GM19099 (cell line): ENCODE data around the gene MGARP.

Experiments used
- POLR2A ChIP-seq: IDR thresholded peaks from 3 replicates; pipeline ENCODE4 v1.6.1; 2011; ENCODE audit warnings: low read depth; ENCODE audit not compliant: insufficient read length; ENCODE audit errors: extremely low read depth

The MGARP gene

GRCh38 chr4:139279760-139280620 is at the start of gene MGARP:
MGARP (minus strand) TSS chr4:139280225; CDS start chr4:139280158, 67 bp downstream.
- no peak for TF ChIP-seq POLR2A

- no peak for TF ChIP-seq POLR2A
These were observed 49.7 kb upstream of the MGARP start for GRCh38 chr4:139329665-139330200.

GRCh38 chr4:139324620-139325019 is 44.6 kb upstream of the MGARP start:
- TF ChIP-seq POLR2A = no peak

- TF ChIP-seq POLR2A = no peak
These were observed 39.5 kb upstream of the MGARP start for GRCh38 chr4:139319571-139319970.

- TF ChIP-seq POLR2A = no peak
These were observed 37.6 kb upstream of the MGARP start for GRCh38 chr4:139317635-139318034.

- no peak for TF ChIP-seq POLR2A
These were observed 36.7 kb upstream of the MGARP start for GRCh38 chr4:139316733-139317132.

- no peak for TF ChIP-seq POLR2A
These were observed 35.2 kb upstream of the MGARP start for GRCh38 chr4:139315221-139315675.

- TF ChIP-seq POLR2A = no peak
These were observed 34.2 kb upstream of the MGARP start for GRCh38 chr4:139314047-139314800.

GRCh38 chr4:139312552-139313332 is 32.7 kb upstream of the MGARP start:
- no peak for TF ChIP-seq POLR2A

- TF ChIP-seq POLR2A = no peak
These were observed 31.9 kb upstream of the MGARP start for GRCh38 chr4:139311909-139312308.

- TF ChIP-seq POLR2A = no peak
These were observed 24.9 kb upstream of the MGARP start for GRCh38 chr4:139304920-139305319.

- no peak for TF ChIP-seq POLR2A
These were observed 22.0 kb upstream of the MGARP start, which contains the start of gene NDUFC1 for GRCh38 chr4:139301821-139302611. NDUFC1 (minus strand) TSS chr4:139302477; CDS start chr4:139295798, 6,679 bp downstream.

- TF ChIP-seq POLR2A = peak; percentile 62
These were observed 21.2 kb upstream of the MGARP start, which contains the start of gene NAA15 for GRCh38 chr4:139301113-139301820. NAA15 (plus strand) TSS chr4:139301505; CDS start chr4:139301778, 273 bp downstream.
